ENCODE data around the gene CARF. TPM values are rescaled to one million over a fixed set of nuclear protein-coding genes. Genes with fewer than 3 reads are reported as not detected.
A peak's percentile ranks its signal among the peaks of the same experiment; 100 is the strongest.
"Not testable (repeated sequence)": the region's sequence is repeated elsewhere in the genome, so short reads cannot be mapped to it uniquely, and the experiment has no call there.

CARF gene
- total RNA-seq, 2 donors from 2014 or later: 14.3 to 15.8 TPM

- DNase-seq (ENCODE audit: low spot score): no peak
- Histone ChIP-seq H3K36me3 (no peaks in the 10 kb centered on the region), H3K4me1 (replicated peaks) (no peaks in the 10 kb centered on the region), H3K4me3 (no peak overlapping the region), H3K27me3 (replicated peaks; ENCODE audit: insufficient read depth) (no peaks in the 10 kb centered on the region), H3K27ac (no peak overlapping the region), H3K9me3 (no peaks in the 10 kb centered on the region)
- 83% methylated on average over 5 of the region's 5 CpGs for WGBS
- intact Hi-C loops (cut with DNase I): no loop called here
- TF ChIP-seq POLR2A (IDR thresholded peaks at IDR 0.05) (no peak), CTCF (IDR thresholded peaks at IDR 0.05) (no peak), POLR2AphosphoS5 (IDR thresholded peaks at IDR 0.05) (no peak)
Observed at GRCh38 chr2:202908186-202908585, 3.9 kb upstream of the CARF start.

GRCh38 chr2:202909394-202910192, 2.5 kb upstream of the CARF start:
- Histone ChIP-seq H3K9me3 (no peaks in the 10 kb centered on the region), H3K36me3 (no peaks in the 10 kb centered on the region), H3K27ac (no peak overlapping the region), H3K27me3 (replicated peaks; ENCODE audit: insufficient read depth) (no peaks in the 10 kb centered on the region), H3K4me1 (replicated peaks) (no peaks in the 10 kb centered on the region), H3K4me3 (no peak overlapping the region)
- intact Hi-C loops (cut with DNase I): loop anchor here (10.0 kb wide), 1 partner anchor 105 kb away; the partner anchor contains the start of gene NBEAL1
- TF ChIP-seq CTCF (IDR thresholded peaks at IDR 0.05): no peak
- TF ChIP-seq POLR2A (IDR thresholded peaks at IDR 0.05): no peak
- no peak for TF ChIP-seq POLR2AphosphoS5 (IDR thresholded peaks at IDR 0.05)
- DNase-seq (ENCODE audit: low spot score): no peak
- 93% methylated on average over 6 of the region's 6 CpGs for WGBS

GRCh38 chr2:202910250-202910649, 1.8 kb upstream of the CARF start:
- not testable (repeated sequence) for H3K4me3 ChIP-seq; H3K4me1 ChIP-seq (replicated peaks); H3K27ac ChIP-seq; DNase-seq (ENCODE audit: low spot score); H3K27me3 ChIP-seq (replicated peaks; ENCODE audit: insufficient read depth); H3K9me3 ChIP-seq; H3K36me3 ChIP-seq
- intact Hi-C loops (cut with DNase I): loop anchor here (10.0 kb wide), 1 partner anchor 105 kb away; the partner anchor contains the start of gene NBEAL1
- 87% methylated on average over 5 of the region's 5 CpGs for WGBS

- DNase-seq (ENCODE audit: low spot score): no peak
- no peaks in the 10 kb centered on the region for H3K9me3 ChIP-seq
- no peaks in the 10 kb centered on the region for H3K27me3 ChIP-seq (replicated peaks; ENCODE audit: insufficient read depth)
- no peaks in the 10 kb centered on the region for H3K36me3 ChIP-seq
- WGBS: 11% methylated on average over 3 of the region's 3 CpGs
- peak overlapping the region; percentile 48 to 55 for H3K4me3 ChIP-seq
- H3K27ac ChIP-seq: no peak overlapping the region
- intact Hi-C loops (cut with DNase I): loop anchor here (10.0 kb wide), 1 partner anchor 104 kb away; the partner anchor contains the start of gene NBEAL1
- H3K4me1 ChIP-seq (replicated peaks): no peaks in the 10 kb centered on the region
- TF ChIP-seq CTCF (IDR thresholded peaks at IDR 0.05) (no peak), POLR2A (IDR thresholded peaks at IDR 0.05) (no peak), POLR2AphosphoS5 (IDR thresholded peaks at IDR 0.05) (no peak)
Observed at GRCh38 chr2:202910698-202911097, 1.4 kb upstream of the CARF start.

GRCh38 chr2:202911203-202911511, 918 bp upstream of the CARF start:
- H3K9me3 ChIP-seq: no peaks in the 10 kb centered on the region
- peak overlapping the region; percentile 48 to 55 for H3K4me3 ChIP-seq
- TF ChIP-seq POLR2AphosphoS5 (IDR thresholded peaks at IDR 0.05): no peak
- no peak for TF ChIP-seq POLR2A (IDR thresholded peaks at IDR 0.05)
- TF ChIP-seq CTCF (IDR thresholded peaks at IDR 0.05): no peak
- intact Hi-C loops (cut with DNase I): loop anchor here (10.0 kb wide), 1 partner anchor 104 kb away; the partner anchor contains the start of gene NBEAL1
- H3K4me1 ChIP-seq (replicated peaks): no peaks in the 10 kb centered on the region
- WGBS: under 1% methylated on average over 8 of the region's 8 CpGs
- no peak for DNase-seq (ENCODE audit: low spot score)
- H3K36me3 ChIP-seq: no peaks in the 10 kb centered on the region
- peak overlapping the region; percentile 84 to 88 for H3K27ac ChIP-seq
- H3K27me3 ChIP-seq (replicated peaks; ENCODE audit: insufficient read depth): no peaks in the 10 kb centered on the region

- H3K9me3 ChIP-seq; H3K36me3 ChIP-seq; H3K27me3 ChIP-seq (replicated peaks; ENCODE audit: insufficient read depth); H3K4me1 ChIP-seq (replicated peaks): not testable (repeated sequence)
- Histone ChIP-seq H3K4me3 (peak overlapping the region; percentile 48 to 55), H3K27ac (peak overlapping the region; percentile 84 to 88)
- peak; percentile 11 for DNase-seq (ENCODE audit: low spot score)
- WGBS: 1% methylated on average over 14 of the region's 49 CpGs
- intact Hi-C loops (cut with DNase I): loop anchor here (10.0 kb wide), 1 partner anchor 102 kb away; the partner anchor contains the start of gene NBEAL1
Observed at GRCh38 chr2:202912342-202913201, 497 bp downstream of the CARF start.

Measured in prostate gland (tissue), 2 donors.